Measurements from ENCODE around the gene CIZ1. TPM values are rescaled to one million over a fixed set of nuclear protein-coding genes. Genes with fewer than 3 reads are reported as not detected.

The CIZ1 gene
- total and polyA plus RNA-seq, 2 of the 13 experiments (the other 11 are each of a cell fraction or from before 2014, with no cell fraction given), result 30.6 to 50.3 TPM

DNA sequence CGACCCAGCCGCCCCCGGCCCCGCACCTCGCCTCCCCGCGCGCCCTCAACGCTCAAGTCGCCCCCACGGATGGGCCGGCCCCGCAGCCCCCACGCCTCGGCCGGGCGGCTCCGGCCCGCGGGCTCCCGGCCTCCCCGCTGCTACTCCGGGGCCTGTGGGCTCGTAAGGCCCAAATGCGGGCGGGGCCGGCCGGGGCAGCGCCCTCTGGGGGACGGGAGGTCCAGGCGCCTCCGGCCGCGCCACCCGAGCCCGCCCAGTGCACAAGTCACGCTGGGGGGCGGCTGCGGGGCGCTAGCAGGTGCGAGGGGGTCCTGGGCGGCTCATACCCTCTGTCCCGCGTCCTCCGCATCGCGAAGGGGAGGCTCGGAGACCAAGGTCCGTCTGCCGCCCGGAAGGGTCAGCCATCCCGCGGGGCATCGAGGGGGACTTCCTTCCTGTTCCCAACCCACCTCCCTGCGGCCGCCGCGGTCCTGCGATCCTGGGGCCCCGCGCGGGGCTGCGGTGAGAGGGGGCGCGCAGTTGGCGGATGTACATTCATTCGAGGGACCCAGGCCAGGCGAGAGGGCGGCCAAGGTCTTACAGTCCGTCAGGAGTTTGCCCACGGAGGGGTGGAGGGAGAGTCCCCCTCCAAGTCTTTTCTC, at the start of gene CIZ1 (continued):
- TF ChIP-seq ZNF496 (CRISPR knock-in tag; IDR thresholded peaks at IDR 0.05; ENCODE audit: insufficient replicate concordance), result no peak
- TF ChIP-seq ZNF281 (CRISPR knock-in tag; IDR thresholded peaks at IDR 0.05; ENCODE audit: borderline replicate concordance), result no peak
- TF ChIP-seq ZNF878 (CRISPR knock-in tag; IDR thresholded peaks at IDR 0.05), result no peak
- peak; percentile 25; the same call in 1 of the 2 replicates for TF ChIP-seq HNRNPUL1 (IDR thresholded peaks at IDR 0.05; ENCODE audit: low read depth, low read length)
- no peak for TF ChIP-seq HIC2 (CRISPR knock-in tag; IDR thresholded peaks at IDR 0.05; ENCODE audit: low read depth)
- no peak for TF ChIP-seq MBD4 (IDR thresholded peaks at IDR 0.05; ENCODE audit: borderline replicate concordance, low read length)
- TF ChIP-seq, protein P1, sequence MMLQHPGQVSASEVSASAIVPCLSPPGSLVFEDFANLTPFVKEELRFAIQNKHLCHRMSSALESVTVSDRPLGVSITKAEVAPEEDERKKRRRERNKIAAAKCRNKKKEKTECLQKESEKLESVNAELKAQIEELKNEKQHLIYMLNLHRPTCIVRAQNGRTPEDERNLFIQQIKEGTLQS (CRISPR knock-in tag; IDR thresholded peaks at IDR 0.05), result no peak
- TF ChIP-seq REXO4 (CRISPR knock-in tag; IDR thresholded peaks at IDR 0.05; ENCODE audit: borderline replicate concordance), result no peak
- TF ChIP-seq ELF3 (CRISPR knock-in tag; IDR thresholded peaks at IDR 0.05), result peak; percentile 34
- TF ChIP-seq, protein P2, sequence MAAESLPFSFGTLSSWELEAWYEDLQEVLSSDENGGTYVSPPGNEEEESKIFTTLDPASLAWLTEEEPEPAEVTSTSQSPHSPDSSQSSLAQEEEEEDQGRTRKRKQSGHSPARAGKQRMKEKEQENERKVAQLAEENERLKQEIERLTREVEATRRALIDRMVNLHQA (CRISPR knock-in tag; IDR thresholded peaks at IDR 0.05), result no peak
- TF ChIP-seq KLF16 (CRISPR knock-in tag; IDR thresholded peaks at IDR 0.05), result peak; percentile 14 to 60; a peak in 1 of 4 replicates
- TF ChIP-seq JUN (CRISPR knock-in tag; IDR thresholded peaks at IDR 0.05), result no peak
- TF ChIP-seq, protein P3, sequence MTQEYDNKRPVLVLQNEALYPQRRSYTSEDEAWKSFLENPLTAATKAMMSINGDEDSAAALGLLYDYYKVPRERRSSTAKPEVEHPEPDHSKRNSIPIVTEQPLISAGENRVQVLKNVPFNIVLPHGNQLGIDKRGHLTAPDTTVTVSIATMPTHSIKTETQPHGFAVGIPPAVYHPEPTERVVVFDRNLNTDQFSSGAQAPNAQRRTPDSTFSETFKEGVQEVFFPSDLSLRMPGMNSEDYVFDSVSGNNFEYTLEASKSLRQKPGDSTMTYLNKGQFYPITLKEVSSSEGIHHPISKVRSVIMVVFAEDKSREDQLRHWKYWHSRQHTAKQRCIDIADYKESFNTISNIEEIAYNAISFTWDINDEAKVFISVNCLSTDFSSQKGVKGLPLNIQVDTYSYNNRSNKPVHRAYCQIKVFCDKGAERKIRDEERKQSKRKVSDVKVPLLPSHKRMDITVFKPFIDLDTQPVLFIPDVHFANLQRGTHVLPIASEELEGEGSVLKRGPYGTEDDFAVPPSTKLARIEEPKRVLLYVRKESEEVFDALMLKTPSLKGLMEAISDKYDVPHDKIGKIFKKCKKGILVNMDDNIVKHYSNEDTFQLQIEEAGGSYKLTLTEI (CRISPR knock-in tag; conservative IDR thresholded peaks at IDR 0.05), result no peak
- TF ChIP-seq, protein P4, sequence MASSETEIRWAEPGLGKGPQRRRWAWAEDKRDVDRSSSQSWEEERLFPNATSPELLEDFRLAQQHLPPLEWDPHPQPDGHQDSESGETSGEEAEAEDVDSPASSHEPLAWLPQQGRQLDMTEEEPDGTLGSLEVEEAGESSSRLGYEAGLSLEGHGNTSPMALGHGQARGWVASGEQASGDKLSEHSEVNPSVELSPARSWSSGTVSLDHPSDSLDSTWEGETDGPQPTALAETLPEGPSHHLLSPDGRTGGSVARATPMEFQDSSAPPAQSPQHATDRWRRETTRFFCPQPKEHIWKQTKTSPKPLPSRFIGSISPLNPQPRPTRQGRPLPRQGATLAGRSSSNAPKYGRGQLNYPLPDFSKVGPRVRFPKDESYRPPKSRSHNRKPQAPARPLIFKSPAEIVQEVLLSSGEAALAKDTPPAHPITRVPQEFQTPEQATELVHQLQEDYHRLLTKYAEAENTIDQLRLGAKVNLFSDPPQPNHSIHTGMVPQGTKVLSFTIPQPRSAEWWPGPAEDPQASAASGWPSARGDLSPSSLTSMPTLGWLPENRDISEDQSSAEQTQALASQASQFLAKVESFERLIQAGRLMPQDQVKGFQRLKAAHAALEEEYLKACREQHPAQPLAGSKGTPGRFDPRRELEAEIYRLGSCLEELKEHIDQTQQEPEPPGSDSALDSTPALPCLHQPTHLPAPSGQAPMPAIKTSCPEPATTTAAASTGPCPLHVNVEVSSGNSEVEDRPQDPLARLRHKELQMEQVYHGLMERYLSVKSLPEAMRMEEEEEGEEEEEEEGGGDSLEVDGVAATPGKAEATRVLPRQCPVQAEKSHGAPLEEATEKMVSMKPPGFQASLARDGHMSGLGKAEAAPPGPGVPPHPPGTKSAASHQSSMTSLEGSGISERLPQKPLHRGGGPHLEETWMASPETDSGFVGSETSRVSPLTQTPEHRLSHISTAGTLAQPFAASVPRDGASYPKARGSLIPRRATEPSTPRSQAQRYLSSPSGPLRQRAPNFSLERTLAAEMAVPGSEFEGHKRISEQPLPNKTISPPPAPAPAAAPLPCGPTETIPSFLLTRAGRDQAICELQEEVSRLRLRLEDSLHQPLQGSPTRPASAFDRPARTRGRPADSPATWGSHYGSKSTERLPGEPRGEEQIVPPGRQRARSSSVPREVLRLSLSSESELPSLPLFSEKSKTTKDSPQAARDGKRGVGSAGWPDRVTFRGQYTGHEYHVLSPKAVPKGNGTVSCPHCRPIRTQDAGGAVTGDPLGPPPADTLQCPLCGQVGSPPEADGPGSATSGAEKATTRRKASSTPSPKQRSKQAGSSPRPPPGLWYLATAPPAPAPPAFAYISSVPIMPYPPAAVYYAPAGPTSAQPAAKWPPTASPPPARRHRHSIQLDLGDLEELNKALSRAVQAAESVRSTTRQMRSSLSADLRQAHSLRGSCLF (CRISPR knock-in tag; IDR thresholded peaks at IDR 0.05; ENCODE audit: borderline replicate concordance), result no peak
- TF ChIP-seq CAMTA2 (CRISPR knock-in tag; IDR thresholded peaks at IDR 0.05; ENCODE audit: borderline replicate concordance), result no peak
- TF ChIP-seq ZNF256 (CRISPR knock-in tag; conservative IDR thresholded peaks at IDR 0.05), result no peak

Data from HepG2 (cell line).